Endothelial cell of umbilical vein (primary cell): ENCODE results near the gene SLC26A8.

ENCODE experiments used
- CTCF ChIP-seq, 2 donors: IDR thresholded peaks; 1 replicate in 1 of 2; 2 replicates in 1 of 2; pipeline ENCODE4 v1.5.1; 2011; ENCODE audit warnings: low read length in 2 of 2, mild to moderate bottlenecking in 2 of 2, moderate library complexity in 2 of 2, control low read depth in 1 of 2, inconsistent platforms in 1 of 2, low read depth in 1 of 2; ENCODE audit not compliant: insufficient read depth in 1 of 2; ENCODE audit errors: extremely low read depth in 1 of 2
- EZH2 ChIP-seq: IDR thresholded peaks from 2 replicates; pipeline ENCODE4 v1.6.1; 2012; ENCODE audit warnings: borderline replicate concordance, low read depth, mild to moderate bottlenecking, moderate library complexity, low read length, inconsistent platforms; ENCODE audit not compliant: severe bottlenecking
- POLR2A ChIP-seq: IDR thresholded peaks from 2 replicates; pipeline ENCODE4 v1.6.1; 2012; ENCODE audit warnings: low read depth, mild to moderate bottlenecking, control low read depth, low read length
- POLR2AphosphoS5 ChIP-seq: IDR thresholded peaks from 2 replicates; pipeline ENCODE4 v1.6.1; 2012; ENCODE audit warnings: low read depth, mild to moderate bottlenecking, control low read depth, low read length, moderate library complexity; ENCODE audit not compliant: insufficient read depth

- no peak for TF ChIP-seq POLR2A
- TF ChIP-seq CTCF (IDR thresholded peaks at IDR 0.05; ENCODE audit: extremely low read depth in 1 of 2, insufficient read depth in 1 of 2, low read depth in 1 of 2, low read length in 2 of 2), result no peak
- no peak for TF ChIP-seq POLR2AphosphoS5
- no peak for TF ChIP-seq EZH2
These were observed 49.1 kb upstream of the SLC26A8 start for GRCh38 chr6:36073587-36073986.
